GM19438 (cell line): ENCODE data around the gene GRHL1.

ENCODE experiments used
- ATAC-seq: cut with Tn5 transposase; IDR thresholded peaks from one replicate; pipeline ENCODE4 v1.9.1; 2021; ENCODE audit warnings: low read depth; ENCODE audit not compliant: unreplicated experiment

Gene GRHL1

GRCh38 chr2:9948721-9949120 is 2.8 kb upstream of the GRHL1 start:
- ATAC-seq, result no peak

- ATAC-seq, result no peak
Measured at GRCh38 chr2:9949239-9949991, 2.1 kb upstream of the GRHL1 start.

GRCh38 chr2:9949992-9950520 is 1.4 kb upstream of the GRHL1 start:
- ATAC-seq, result no peak

GRCh38 chr2:9950521-9951271 is 797 bp upstream of the GRHL1 start:
- peak; percentile 34 for ATAC-seq

- no peak for ATAC-seq
Measured at GRCh38 chr2:9951272-9951521, 296 bp upstream of the GRHL1 start.

- ATAC-seq, result no peak
Measured at GRCh38 chr2:9952286-9952737, 819 bp downstream of the GRHL1 start.

GRCh38 chr2:9952856-9953503 is 1.5 kb downstream of the GRHL1 start:
- ATAC-seq, result no peak

GRCh38 chr2:9954136-9954535 is 2.6 kb downstream of the GRHL1 start:
- no peak for ATAC-seq

- ATAC-seq, result no peak
Measured at GRCh38 chr2:9958057-9958456, 6.6 kb downstream of the GRHL1 start.

- no peak for ATAC-seq
Measured at GRCh38 chr2:9959262-9959661, 7.8 kb downstream of the GRHL1 start.

GRCh38 chr2:9961013-9961412 is 9.5 kb downstream of the GRHL1 start:
- no peak for ATAC-seq

- no peak for ATAC-seq
Measured at GRCh38 chr2:9964334-9964980, 13.0 kb downstream of the GRHL1 start.

GRCh38 chr2:9965119-9965822 is 13.8 kb downstream of the GRHL1 start:
- no peak for ATAC-seq

- ATAC-seq, result no peak
Measured at GRCh38 chr2:9966491-9967022, 15.1 kb downstream of the GRHL1 start.

GRCh38 chr2:9967053-9967775 is 15.7 kb downstream of the GRHL1 start:
- no peak for ATAC-seq

- ATAC-seq, result no peak
Measured at GRCh38 chr2:9968553-9969497, 17.3 kb downstream of the GRHL1 start.

- ATAC-seq, result no peak
Measured at GRCh38 chr2:9970200-9971044, 18.9 kb downstream of the GRHL1 start.
